ENCODE results near the gene SERP2. TPM values are rescaled to one million over a fixed set of nuclear protein-coding genes. Genes with fewer than 3 reads are reported as not detected.

SERP2 gene
- total RNA-seq, 1 experiment from 2014 or later: not detected

DNA sequence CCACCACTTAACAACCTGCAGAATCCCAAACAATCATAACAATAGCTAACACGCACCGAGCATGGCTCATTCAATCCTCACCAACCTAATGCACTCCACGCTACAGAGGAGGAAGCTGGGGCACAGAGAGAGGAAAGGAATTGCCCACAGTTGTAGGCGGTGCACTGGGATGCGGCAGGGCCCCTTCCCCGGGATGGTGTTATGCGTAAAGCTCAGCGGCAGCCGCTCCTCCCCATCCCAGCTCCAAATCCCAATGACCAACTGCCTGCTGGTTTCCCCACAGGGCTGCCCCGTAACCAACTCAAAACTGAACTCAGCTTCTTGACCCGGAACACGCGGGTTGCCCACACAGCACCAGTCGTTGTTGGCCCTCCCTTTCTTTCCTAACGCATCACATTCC, 42.2 kb downstream of the SERP2 start:
- no peak for TF ChIP-seq YY1 (IDR thresholded peaks at IDR 0.05; ENCODE audit: extremely low read depth, insufficient replicate concordance, low read depth, low read length)
- TF ChIP-seq EZH2 (IDR thresholded peaks at IDR 0.05): no peak
- no peak for TF ChIP-seq POLR2AphosphoS5 (IDR thresholded peaks at IDR 0.05; ENCODE audit: low read depth, low read length)
- no peak for TF ChIP-seq SP1 (IDR thresholded peaks at IDR 0.05; ENCODE audit: low read depth)
- TF ChIP-seq POLR2A (IDR thresholded peaks at IDR 0.05; ENCODE audit: borderline replicate concordance, extremely low read depth, insufficient read depth, insufficient read length): no peak
- TF ChIP-seq RAD21 (IDR thresholded peaks at IDR 0.05; ENCODE audit: low read depth): no peak
- TF ChIP-seq ZNF274 (IDR thresholded peaks at IDR 0.05; ENCODE audit: low read depth, low read length): no peak
- TF ChIP-seq, protein P1, sequence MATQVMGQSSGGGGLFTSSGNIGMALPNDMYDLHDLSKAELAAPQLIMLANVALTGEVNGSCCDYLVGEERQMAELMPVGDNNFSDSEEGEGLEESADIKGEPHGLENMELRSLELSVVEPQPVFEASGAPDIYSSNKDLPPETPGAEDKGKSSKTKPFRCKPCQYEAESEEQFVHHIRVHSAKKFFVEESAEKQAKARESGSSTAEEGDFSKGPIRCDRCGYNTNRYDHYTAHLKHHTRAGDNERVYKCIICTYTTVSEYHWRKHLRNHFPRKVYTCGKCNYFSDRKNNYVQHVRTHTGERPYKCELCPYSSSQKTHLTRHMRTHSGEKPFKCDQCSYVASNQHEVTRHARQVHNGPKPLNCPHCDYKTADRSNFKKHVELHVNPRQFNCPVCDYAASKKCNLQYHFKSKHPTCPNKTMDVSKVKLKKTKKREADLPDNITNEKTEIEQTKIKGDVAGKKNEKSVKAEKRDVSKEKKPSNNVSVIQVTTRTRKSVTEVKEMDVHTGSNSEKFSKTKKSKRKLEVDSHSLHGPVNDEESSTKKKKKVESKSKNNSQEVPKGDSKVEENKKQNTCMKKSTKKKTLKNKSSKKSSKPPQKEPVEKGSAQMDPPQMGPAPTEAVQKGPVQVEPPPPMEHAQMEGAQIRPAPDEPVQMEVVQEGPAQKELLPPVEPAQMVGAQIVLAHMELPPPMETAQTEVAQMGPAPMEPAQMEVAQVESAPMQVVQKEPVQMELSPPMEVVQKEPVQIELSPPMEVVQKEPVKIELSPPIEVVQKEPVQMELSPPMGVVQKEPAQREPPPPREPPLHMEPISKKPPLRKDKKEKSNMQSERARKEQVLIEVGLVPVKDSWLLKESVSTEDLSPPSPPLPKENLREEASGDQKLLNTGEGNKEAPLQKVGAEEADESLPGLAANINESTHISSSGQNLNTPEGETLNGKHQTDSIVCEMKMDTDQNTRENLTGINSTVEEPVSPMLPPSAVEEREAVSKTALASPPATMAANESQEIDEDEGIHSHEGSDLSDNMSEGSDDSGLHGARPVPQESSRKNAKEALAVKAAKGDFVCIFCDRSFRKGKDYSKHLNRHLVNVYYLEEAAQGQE (IDR thresholded peaks at IDR 0.05; ENCODE audit: low read depth): no peak
- no peak for TF ChIP-seq TCF7L2 (IDR thresholded peaks at IDR 0.05; ENCODE audit: borderline replicate concordance, extremely low read depth, insufficient read depth, insufficient read length)
- no peak for TF ChIP-seq JUND (IDR thresholded peaks at IDR 0.05)
- TF ChIP-seq SIN3A (IDR thresholded peaks at IDR 0.05; ENCODE audit: low read depth): no peak
- TF ChIP-seq ZFX (IDR thresholded peaks at IDR 0.05): no peak
- TF ChIP-seq, protein P2, sequence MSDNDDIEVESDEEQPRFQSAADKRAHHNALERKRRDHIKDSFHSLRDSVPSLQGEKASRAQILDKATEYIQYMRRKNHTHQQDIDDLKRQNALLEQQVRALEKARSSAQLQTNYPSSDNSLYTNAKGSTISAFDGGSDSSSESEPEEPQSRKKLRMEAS (IDR thresholded peaks at IDR 0.05): no peak
- TF ChIP-seq FOSL1 (IDR thresholded peaks at IDR 0.05; ENCODE audit: low read depth): no peak
- TF ChIP-seq CEBPB (IDR thresholded peaks at IDR 0.05; ENCODE audit: low read depth): no peak
- TF ChIP-seq ELF1 (IDR thresholded peaks at IDR 0.05; ENCODE audit: borderline replicate concordance, low read depth): no peak
- intact Hi-C loops (cut with micrococcal nuclease): no loop called here
- CTCF ChIA-PET: no interaction called here

More for the DNA sequence above, 42.2 kb downstream of the SERP2 start:
- no peaks in the 10 kb centered on the region for H3K4me1 ChIP-seq (ENCODE audit: control insufficient read depth in 1 of 2, insufficient read depth in 2 of 2, low read length in 2 of 2)
- H3K27ac ChIP-seq (ENCODE audit: low read depth, low read length): no peak overlapping the region
- ATAC-seq (no peak), DNase-seq (ENCODE audit: low read depth, low spot score) (no peak)
- H3K27me3 ChIP-seq (ENCODE audit: insufficient read depth, low read length): no peaks in the 10 kb centered on the region
- H3K4me2 ChIP-seq (ENCODE audit: low read length): no peak overlapping the region
- no peak overlapping the region for H3K9ac ChIP-seq (ENCODE audit: low read length)
- H3K9me2 ChIP-seq (ENCODE audit: insufficient read depth): no peaks in the 10 kb centered on the region
- no peaks in the 10 kb centered on the region for H3K9me3 ChIP-seq (ENCODE audit: control insufficient read depth in 1 of 2, insufficient read depth in 1 of 2, low read depth in 1 of 2, low read length in 2 of 2)
- H4K20me1 ChIP-seq (ENCODE audit: insufficient read depth): no peaks in the 10 kb centered on the region
- ChIA-PET RAD21 (ENCODE audit: low non-redundant PET in 1 of 2, low total read pairs in 2 of 2, uncharacterized antibody in 2 of 2, unreplicated experiment in 2 of 2) (no interaction called here), POLR2A (interaction anchor here (1.1 kb wide), 1 partner anchor 109 kb away, joined by 3 read pairs; no protein-coding TSS in a partner anchor)
- BruUV-seq (replicated peaks): no TSS peak
- H3K36me3 ChIP-seq (ENCODE audit: control insufficient read depth in 1 of 2, insufficient read depth in 2 of 2, low read length in 2 of 2): no peaks in the 10 kb centered on the region
- no peak overlapping the region for H3K4me3 ChIP-seq (replicated peaks in 1 of 2; ENCODE audit: low read depth in 1 of 2, low read length in 2 of 2)
- no peak overlapping the region for H2AFZ ChIP-seq (ENCODE audit: low read depth, low read length, poor library complexity, severe bottlenecking)
- H3K79me2 ChIP-seq (ENCODE audit: insufficient read depth, low read length): no peaks in the 10 kb centered on the region

Data from HCT116 (cell line).